Measurements from ENCODE around the gene NOC2L.

DNA sequence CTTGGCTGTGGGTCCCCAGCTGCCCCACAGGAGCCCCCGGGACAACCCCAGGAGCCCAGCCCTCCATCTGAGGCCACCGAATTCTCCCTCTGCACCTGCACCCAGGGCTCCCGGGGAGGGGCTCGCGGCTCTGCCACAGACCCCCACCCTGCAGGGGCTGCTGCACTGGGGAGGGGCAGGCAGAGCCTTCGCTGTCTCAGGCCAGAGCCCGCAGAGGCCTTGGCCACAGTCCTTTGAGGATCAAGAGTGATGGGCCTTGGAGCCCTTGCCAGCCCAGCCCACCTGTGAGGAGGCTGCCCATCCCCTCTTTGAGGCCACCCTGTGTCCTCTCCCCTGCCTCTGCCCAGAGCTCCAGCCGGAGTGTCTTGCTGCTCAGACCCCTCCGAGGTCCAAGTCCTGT lies 16.3 kb upstream of the NOC2L start:
- TF ChIP-seq POLR2AphosphoS5 (IDR thresholded peaks at IDR 0.05), result no peak
- TF ChIP-seq, protein P1, sequence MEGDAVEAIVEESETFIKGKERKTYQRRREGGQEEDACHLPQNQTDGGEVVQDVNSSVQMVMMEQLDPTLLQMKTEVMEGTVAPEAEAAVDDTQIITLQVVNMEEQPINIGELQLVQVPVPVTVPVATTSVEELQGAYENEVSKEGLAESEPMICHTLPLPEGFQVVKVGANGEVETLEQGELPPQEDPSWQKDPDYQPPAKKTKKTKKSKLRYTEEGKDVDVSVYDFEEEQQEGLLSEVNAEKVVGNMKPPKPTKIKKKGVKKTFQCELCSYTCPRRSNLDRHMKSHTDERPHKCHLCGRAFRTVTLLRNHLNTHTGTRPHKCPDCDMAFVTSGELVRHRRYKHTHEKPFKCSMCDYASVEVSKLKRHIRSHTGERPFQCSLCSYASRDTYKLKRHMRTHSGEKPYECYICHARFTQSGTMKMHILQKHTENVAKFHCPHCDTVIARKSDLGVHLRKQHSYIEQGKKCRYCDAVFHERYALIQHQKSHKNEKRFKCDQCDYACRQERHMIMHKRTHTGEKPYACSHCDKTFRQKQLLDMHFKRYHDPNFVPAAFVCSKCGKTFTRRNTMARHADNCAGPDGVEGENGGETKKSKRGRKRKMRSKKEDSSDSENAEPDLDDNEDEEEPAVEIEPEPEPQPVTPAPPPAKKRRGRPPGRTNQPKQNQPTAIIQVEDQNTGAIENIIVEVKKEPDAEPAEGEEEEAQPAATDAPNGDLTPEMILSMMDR (IDR thresholded peaks at IDR 0.05), result no peak
- no peak for TF ChIP-seq POLR2A (IDR thresholded peaks at IDR 0.05)
- TF ChIP-seq EP300 (IDR thresholded peaks at IDR 0.05), result no peak
